ENCODE measurements around the gene NDUFAF8.

The NDUFAF8 gene

DNA sequence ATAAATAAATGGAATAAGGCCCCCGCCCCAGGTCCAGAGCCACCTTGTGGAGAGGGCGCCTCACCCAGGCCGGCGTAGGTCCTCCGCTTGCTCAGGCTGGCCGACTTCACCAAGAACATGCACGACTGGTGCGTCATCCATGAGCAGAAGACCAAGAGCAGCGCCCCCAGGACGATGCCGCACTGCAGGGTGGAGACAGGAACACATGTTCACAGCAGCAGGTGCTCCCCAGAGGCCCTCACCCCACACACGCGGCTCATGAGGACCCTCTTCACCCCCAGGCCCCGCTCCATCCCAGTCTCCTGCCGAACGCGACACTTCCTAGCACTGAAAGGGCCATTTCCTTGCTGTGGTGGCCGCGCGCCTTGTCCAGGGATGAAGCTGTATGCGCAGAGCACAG, 50.5 kb downstream of the NDUFAF8 start:
- TF ChIP-seq EZH2 (IDR thresholded peaks at IDR 0.05; ENCODE audit: borderline replicate concordance, low read depth, low read length, severe bottlenecking), result no peak
- TF ChIP-seq, protein P1, sequence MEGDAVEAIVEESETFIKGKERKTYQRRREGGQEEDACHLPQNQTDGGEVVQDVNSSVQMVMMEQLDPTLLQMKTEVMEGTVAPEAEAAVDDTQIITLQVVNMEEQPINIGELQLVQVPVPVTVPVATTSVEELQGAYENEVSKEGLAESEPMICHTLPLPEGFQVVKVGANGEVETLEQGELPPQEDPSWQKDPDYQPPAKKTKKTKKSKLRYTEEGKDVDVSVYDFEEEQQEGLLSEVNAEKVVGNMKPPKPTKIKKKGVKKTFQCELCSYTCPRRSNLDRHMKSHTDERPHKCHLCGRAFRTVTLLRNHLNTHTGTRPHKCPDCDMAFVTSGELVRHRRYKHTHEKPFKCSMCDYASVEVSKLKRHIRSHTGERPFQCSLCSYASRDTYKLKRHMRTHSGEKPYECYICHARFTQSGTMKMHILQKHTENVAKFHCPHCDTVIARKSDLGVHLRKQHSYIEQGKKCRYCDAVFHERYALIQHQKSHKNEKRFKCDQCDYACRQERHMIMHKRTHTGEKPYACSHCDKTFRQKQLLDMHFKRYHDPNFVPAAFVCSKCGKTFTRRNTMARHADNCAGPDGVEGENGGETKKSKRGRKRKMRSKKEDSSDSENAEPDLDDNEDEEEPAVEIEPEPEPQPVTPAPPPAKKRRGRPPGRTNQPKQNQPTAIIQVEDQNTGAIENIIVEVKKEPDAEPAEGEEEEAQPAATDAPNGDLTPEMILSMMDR (IDR thresholded peaks at IDR 0.05; ENCODE audit: borderline replicate concordance, extremely low read depth, low read length, poor library complexity, severe bottlenecking), result no peak

DNA sequence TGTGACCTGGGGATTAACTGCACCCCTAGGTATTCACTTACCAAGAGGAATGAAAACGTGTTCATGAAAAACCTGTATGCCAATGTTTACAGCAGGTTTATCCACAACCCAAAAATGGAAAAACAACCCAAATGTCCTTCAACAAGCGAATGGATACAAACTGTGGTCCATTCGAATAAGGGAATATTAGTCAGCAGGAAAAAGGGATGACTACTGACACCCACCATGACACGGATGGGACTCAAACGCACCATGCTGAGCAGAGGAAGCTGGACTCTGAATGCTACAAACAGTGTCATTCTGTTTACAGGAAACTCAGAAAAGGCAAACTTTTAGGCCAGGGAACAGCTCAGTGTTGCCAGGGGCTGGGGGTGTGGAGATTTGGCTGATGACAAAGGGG, 51.1 kb downstream of the NDUFAF8 start:
- H3K9me3 ChIP-seq (ENCODE audit: insufficient read depth, low read length, severe bottlenecking), result no peaks in the 10 kb centered on the region
- H3K4me3 ChIP-seq (ENCODE audit: low read depth in 1 of 2, low read length in 2 of 2), result no peak overlapping the region
- no peak overlapping the region for H3K4me2 ChIP-seq (ENCODE audit: insufficient read depth, low read length)
- H3K27ac ChIP-seq (ENCODE audit: low read length), result no peak overlapping the region
- peaks cover 43% of the 10 kb centered on the region for H3K36me3 ChIP-seq (ENCODE audit: insufficient read depth, low read length)
- no peaks in the 10 kb centered on the region for H3K27me3 ChIP-seq (ENCODE audit: insufficient read depth, low read length, poor library complexity)
- no peak for DNase-seq
- H3K9ac ChIP-seq (ENCODE audit: low read depth, low read length), result no peak overlapping the region
- peaks cover 88% of the 10 kb centered on the region for H3K79me2 ChIP-seq (ENCODE audit: insufficient read depth, low read length)
- no peak overlapping the region for H2AFZ ChIP-seq (ENCODE audit: low read depth, low read length)
- no peak for ATAC-seq (ENCODE audit: insufficient read depth, low read depth)
- peaks cover 20% of the 10 kb centered on the region for H3K4me1 ChIP-seq (ENCODE audit: insufficient read depth, low read length)
- TF ChIP-seq, protein P1 (IDR thresholded peaks at IDR 0.05; ENCODE audit: borderline replicate concordance, extremely low read depth, low read length, poor library complexity, severe bottlenecking), result no peak
- TF ChIP-seq EZH2 (IDR thresholded peaks at IDR 0.05; ENCODE audit: borderline replicate concordance, low read depth, low read length, severe bottlenecking), result no peak
- H4K20me1 ChIP-seq (ENCODE audit: insufficient read depth, low read length), result peaks cover 46% of the 10 kb centered on the region

More for the DNA sequence above, 50.5 kb downstream of the NDUFAF8 start:
- H3K4me3 ChIP-seq (ENCODE audit: low read depth in 1 of 2, low read length in 2 of 2), result no peak overlapping the region
- H3K4me1 ChIP-seq (ENCODE audit: insufficient read depth, low read length), result peaks cover 20% of the 10 kb centered on the region
- H3K27ac ChIP-seq (ENCODE audit: low read length), result no peak overlapping the region
- peaks cover 51% of the 10 kb centered on the region for H4K20me1 ChIP-seq (ENCODE audit: insufficient read depth, low read length)
- H3K36me3 ChIP-seq (ENCODE audit: insufficient read depth, low read length), result peaks cover 49% of the 10 kb centered on the region
- no peaks in the 10 kb centered on the region for H3K9me3 ChIP-seq (ENCODE audit: insufficient read depth, low read length, severe bottlenecking)
- peaks cover 83% of the 10 kb centered on the region for H3K79me2 ChIP-seq (ENCODE audit: insufficient read depth, low read length)
- ATAC-seq (ENCODE audit: insufficient read depth, low read depth) (no peak), DNase-seq (no peak)
- H3K4me2 ChIP-seq (ENCODE audit: insufficient read depth, low read length), result no peak overlapping the region
- H2AFZ ChIP-seq (ENCODE audit: low read depth, low read length), result no peak overlapping the region
- no peak overlapping the region for H3K9ac ChIP-seq (ENCODE audit: low read depth, low read length)
- no peaks in the 10 kb centered on the region for H3K27me3 ChIP-seq (ENCODE audit: insufficient read depth, low read length, poor library complexity)

Measured in DND-41 (cell line).